Right lobe of liver (tissue), 6 donors: ENCODE results near the gene LYSMD1. TPM values are rescaled to one million over a fixed set of nuclear protein-coding genes. Genes with fewer than 3 reads are reported as not detected.

Source experiments
- ATAC-seq, 4 donors: fragments of 200-7000 bp; cut with Tn5 transposase; one replicate each; pipeline ENCODE4 v1.9.1; 2020; ENCODE audit warnings: mild to moderate bottlenecking in 4 of 4, moderate library complexity in 4 of 4
- DNase-seq, 3 donors: peaks; one replicate each; pipeline ENCODE4 v3.0.0-alpha.2; 2020
- H3K27ac ChIP-seq, 3 donors: fragments of 200-600 bp; one replicate each; pipeline ENCODE4 v1.8.0; 2022
- H3K27me3 ChIP-seq, 2 donors: fragments of 200-600 bp; one replicate each; pipeline ENCODE4 v1.8.0; 2022
- H3K36me3 ChIP-seq, 4 donors: fragments of 200-600 bp; sonication (generic) in 1 of 4; one replicate each; pipeline versions ENCODE4 v1.5.1 to v1.8.0; 2017 to 2022; ENCODE audit warnings: control low read depth in 1 of 4
- H3K4me1 ChIP-seq, 4 donors: fragments of 200-600 bp; sonication (generic) in 1 of 4; one replicate each; pipeline versions ENCODE4 v1.5.1 to v1.8.0; 2017 to 2022; ENCODE audit warnings: control low read depth in 1 of 4
- H3K4me3 ChIP-seq, 3 donors: fragments of 200-600 bp; one replicate each; pipeline ENCODE4 v1.8.0; 2022
- H3K9me3 ChIP-seq, 4 donors: fragments of 200-600 bp; sonication (generic) in 1 of 4; one replicate each; pipeline versions ENCODE4 v1.5.1 to v1.8.0; 2017 to 2022; ENCODE audit warnings: control low read depth in 1 of 4
- POLR2A ChIP-seq: fragments of 450-650 bp; IDR thresholded peaks from one replicate; pipeline ENCODE4 v1.6.1; 2017; ENCODE audit warnings: antibody characterized with exemption, mild to moderate bottlenecking
- WGBS: methylation state at CpG from one replicate; pipeline ENCODE4 v1.1.6; 2018; ENCODE audit warnings: low coverage, low lambda C conversion rate; ENCODE audit not compliant: insufficient coverage; ENCODE audit errors: missing lambda C conversion rate; 5-methylcytosine and 5-hydroxymethylcytosine counted together
- intact Hi-C, 2 donors: fragments of 100-400 bp; cut with DNase I; formaldehyde crosslinking; loops; one replicate each; pipeline versions ENCODE4 v1.11.2 to v1.14.1; 2022
- total RNA-seq, 6 experiments: library from RNA; depleted of rRNA in 2 of 6; stranded (reverse); fragments of >200 nt in 2 of 6; fragmentation: NEBNext Ultra II Directional in 3 of 6; extraction: Animal tissue kit (Norgen Biotek cat#: 25700) in 3 of 6; gene quantifications; one replicate each; pipeline versions ENCODE4 v1.1.0 to v1.2.4, GENCODE V29; 2016 to 2023
- TF ChIP-seq, protein P1 (sequence below), 4 donors: fragments of 200-600 bp in 3 of 4; fragments of 450-650 bp in 1 of 4; IDR thresholded peaks; one replicate each; pipeline versions ENCODE4 v1.5.1 to v1.8.0; 2016 to 2022; ENCODE audit warnings: antibody characterized with exemption in 4 of 4, mild to moderate bottlenecking in 2 of 4
- donor health status: DM: no; HTN: yes; CAD: no.
- donor health status: DM: no; HTN: no; CAD: no.
- donor health status: DM: no; HTN: no; CAD: no.
- donor health status: DM: no; HTN: yes; CAD: no.
- donor health status: DM: no; HTN: yes; CAD: no.

Gene LYSMD1
- total RNA-seq, 6 experiments from 2014 or later = 2.7 to 6.4 (median 4.5) TPM

DNA sequence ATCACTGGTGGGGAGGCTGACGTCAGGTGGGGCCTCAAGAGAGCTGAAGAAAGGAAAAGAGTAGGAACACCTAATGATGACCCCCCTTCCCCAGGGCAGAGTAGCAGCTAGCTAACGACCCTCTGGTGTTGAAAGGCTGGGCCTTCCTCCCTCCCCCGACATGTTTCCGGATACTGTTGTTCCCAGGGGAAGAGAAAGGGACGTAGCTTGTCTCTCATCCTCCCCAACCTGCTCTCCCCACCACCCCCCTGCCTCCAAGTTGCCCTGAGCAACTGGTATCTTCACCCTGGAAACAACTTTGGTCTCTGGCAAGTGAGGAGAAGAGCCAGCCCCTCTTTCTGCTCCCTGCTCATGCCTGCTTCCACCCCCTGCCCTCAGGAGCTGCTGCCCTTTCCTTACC lies 21.7 kb downstream of the LYSMD1 start:
- no peaks in the 10 kb centered on the region for H3K9me3 ChIP-seq
- H3K27ac ChIP-seq = no peak overlapping the region
- TF ChIP-seq, protein P1, sequence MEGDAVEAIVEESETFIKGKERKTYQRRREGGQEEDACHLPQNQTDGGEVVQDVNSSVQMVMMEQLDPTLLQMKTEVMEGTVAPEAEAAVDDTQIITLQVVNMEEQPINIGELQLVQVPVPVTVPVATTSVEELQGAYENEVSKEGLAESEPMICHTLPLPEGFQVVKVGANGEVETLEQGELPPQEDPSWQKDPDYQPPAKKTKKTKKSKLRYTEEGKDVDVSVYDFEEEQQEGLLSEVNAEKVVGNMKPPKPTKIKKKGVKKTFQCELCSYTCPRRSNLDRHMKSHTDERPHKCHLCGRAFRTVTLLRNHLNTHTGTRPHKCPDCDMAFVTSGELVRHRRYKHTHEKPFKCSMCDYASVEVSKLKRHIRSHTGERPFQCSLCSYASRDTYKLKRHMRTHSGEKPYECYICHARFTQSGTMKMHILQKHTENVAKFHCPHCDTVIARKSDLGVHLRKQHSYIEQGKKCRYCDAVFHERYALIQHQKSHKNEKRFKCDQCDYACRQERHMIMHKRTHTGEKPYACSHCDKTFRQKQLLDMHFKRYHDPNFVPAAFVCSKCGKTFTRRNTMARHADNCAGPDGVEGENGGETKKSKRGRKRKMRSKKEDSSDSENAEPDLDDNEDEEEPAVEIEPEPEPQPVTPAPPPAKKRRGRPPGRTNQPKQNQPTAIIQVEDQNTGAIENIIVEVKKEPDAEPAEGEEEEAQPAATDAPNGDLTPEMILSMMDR (IDR thresholded peaks at IDR 0.05) = no peak
- TF ChIP-seq POLR2A = no peak
- 71% methylated on average over 3 of the region's 5 CpGs for WGBS
- intact Hi-C loops = no loop called here
- no peak for ATAC-seq
- no peak overlapping the region for H3K4me3 ChIP-seq
- no peak for DNase-seq
- H3K27me3 ChIP-seq = no peaks in the 10 kb centered on the region
- no peaks in the 10 kb centered on the region for H3K36me3 ChIP-seq
- peaks cover 0 to 17% (median 5%) of the 10 kb centered on the region in 4 donors for H3K4me1 ChIP-seq

- H3K27me3 ChIP-seq = no peaks in the 10 kb centered on the region
- no peak overlapping the region for H3K4me3 ChIP-seq
- WGBS = 80% methylated on average over 1 of the region's 7 CpGs
- no peak for DNase-seq
- intact Hi-C loops = no loop called here
- peaks cover 0 to 16% (median 5%) of the 10 kb centered on the region in 4 donors for H3K4me1 ChIP-seq
- TF ChIP-seq POLR2A = no peak
- TF ChIP-seq, protein P1 (IDR thresholded peaks at IDR 0.05) = no peak
- ATAC-seq = no peak
- no peaks in the 10 kb centered on the region for H3K36me3 ChIP-seq
- no peak overlapping the region for H3K27ac ChIP-seq
- H3K9me3 ChIP-seq = no peaks in the 10 kb centered on the region
Measured at GRCh38 chr1:151143057-151143435, 22.7 kb downstream of the LYSMD1 start.

GRCh38 chr1:151142411-151143056 lies 23.2 kb downstream of the LYSMD1 start:
- no peak for TF ChIP-seq POLR2A
- TF ChIP-seq, protein P1 (IDR thresholded peaks at IDR 0.05) = no peak
- intact Hi-C loops = no loop called here
- Histone ChIP-seq H3K27ac (no peak overlapping the region), H3K4me1 (peaks cover 0 to 11% (median 5%) of the 10 kb centered on the region in 4 donors), H3K9me3 (no peaks in the 10 kb centered on the region), H3K36me3 (no peaks in the 10 kb centered on the region), H3K27me3 (no peaks in the 10 kb centered on the region), H3K4me3 (no peak overlapping the region)
- no peak for DNase-seq
- 100% methylated on average over 2 of the region's 5 CpGs for WGBS
- no peak for ATAC-seq

DNA sequence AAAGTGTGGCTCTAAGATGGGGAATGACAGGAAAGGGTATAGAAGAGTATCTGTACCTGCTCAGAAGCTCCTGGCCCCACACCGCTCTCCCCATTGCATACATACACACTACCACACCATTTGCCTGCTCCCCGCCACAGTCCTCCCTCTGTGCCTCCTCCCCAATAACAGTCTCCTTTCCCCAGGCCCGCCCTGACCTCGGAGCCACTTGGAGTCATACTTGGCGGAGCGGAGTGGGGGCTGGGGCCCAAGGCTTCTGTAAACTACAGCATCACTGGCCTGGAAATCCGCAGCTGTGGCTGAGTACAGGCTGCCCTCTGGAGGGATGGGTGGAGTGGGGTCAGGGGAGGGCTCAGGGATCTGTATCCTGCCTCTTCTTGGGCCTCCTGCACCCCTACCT lies 27.9 kb downstream of the LYSMD1 start:
- no peak overlapping the region for H3K4me3 ChIP-seq
- no peaks in the 10 kb centered on the region for H3K4me1 ChIP-seq
- no peaks in the 10 kb centered on the region for H3K9me3 ChIP-seq
- ATAC-seq (no peak), DNase-seq (peak in 1 of 3 donors; percentile 44)
- 100% methylated on average over 3 of the region's 7 CpGs for WGBS
- no peak for TF ChIP-seq POLR2A
- TF ChIP-seq, protein P1 (IDR thresholded peaks at IDR 0.05) = no peak
- no peak overlapping the region for H3K27ac ChIP-seq
- no peaks in the 10 kb centered on the region for H3K27me3 ChIP-seq
- no peaks in the 10 kb centered on the region for H3K36me3 ChIP-seq
- intact Hi-C loops = no loop called here
